GM18498 (cell line): ENCODE measurements around the gene CBX3.
"Not testable (repeated sequence)": the region's sequence is repeated elsewhere in the genome, so short reads cannot be mapped to it uniquely, and the experiment has no call there.

ENCODE experiments used
- ATAC-seq: cut with Tn5 transposase; IDR thresholded peaks from one replicate; pipeline ENCODE4 v1.9.1; 2021; ENCODE audit warnings: mild to moderate bottlenecking, moderate library complexity; ENCODE audit not compliant: unreplicated experiment

The CBX3 gene

GRCh38 chr7:26187380-26188205, 14.0 kb upstream of the CBX3 start:
- ATAC-seq, result no peak

GRCh38 chr7:26188206-26188956, 13.2 kb upstream of the CBX3 start:
- ATAC-seq, result no peak

- no peak for ATAC-seq
Measured at GRCh38 chr7:26188957-26189541, 12.5 kb upstream of the CBX3 start.

GRCh38 chr7:26189697-26190096, 11.8 kb upstream of the CBX3 start:
- no peak for ATAC-seq

GRCh38 chr7:26190417-26190869, 11.1 kb upstream of the CBX3 start:
- ATAC-seq, result no peak

GRCh38 chr7:26191233-26191973, 10.1 kb upstream of the CBX3 start:
- no peak for ATAC-seq

GRCh38 chr7:26191974-26192479, 9.5 kb upstream of the CBX3 start:
- ATAC-seq, result no peak

- no peak for ATAC-seq
Measured at GRCh38 chr7:26192485-26193087, 9.0 kb upstream of the CBX3 start.

GRCh38 chr7:26193432-26194207, 7.9 kb upstream of the CBX3 start:
- ATAC-seq, result no peak

- not testable (repeated sequence) for ATAC-seq
Measured at GRCh38 chr7:26194764-26195163, 6.8 kb upstream of the CBX3 start.

GRCh38 chr7:26195182-26195581, 6.4 kb upstream of the CBX3 start:
- ATAC-seq, result no peak

- ATAC-seq, result no peak
Measured at GRCh38 chr7:26195867-26196657, 5.5 kb upstream of the CBX3 start.

- no peak for ATAC-seq
Measured at GRCh38 chr7:26197153-26198115, 4.1 kb upstream of the CBX3 start.

- no peak for ATAC-seq
Measured at GRCh38 chr7:26198133-26198780, 3.3 kb upstream of the CBX3 start.

GRCh38 chr7:26198781-26199169, 2.8 kb upstream of the CBX3 start:
- ATAC-seq, result no peak

GRCh38 chr7:26199301-26200037, 2.1 kb upstream of the CBX3 start:
- no peak for ATAC-seq

GRCh38 chr7:26200038-26200443, 1.5 kb upstream of the CBX3 start:
- no peak for ATAC-seq
